Endothelial cell of umbilical vein (primary cell): ENCODE data around the gene DIP2C. TPM values are rescaled to one million over a fixed set of nuclear protein-coding genes. Genes with fewer than 3 reads are reported as not detected.

ENCODE experiments used
- BruUV-seq: library from RNA; stranded (reverse); fragments of 400-500 nt; replicated peaks from 2 replicates; lab custom pipeline; 2021; lab: Mats Ljungman, UMichigan
- CTCF ChIA-PET: fragments of 300-600, 350-600 bp; sonication (Branson Sonifier 250); formaldehyde crosslinking; loops from one replicate; lab custom pipeline; 2021; ENCODE audit warnings: antibody characterized with exemption, inconsistent platforms; lab: Charles Lee
- POLR2A ChIA-PET: fragments of 300-600, 350-600 bp; sonication (Branson Sonifier 250); formaldehyde crosslinking; loops from one replicate; lab custom pipeline; 2021; ENCODE audit warnings: antibody characterized with exemption, inconsistent platforms; lab: Charles Lee
- DNase-seq: peaks from one replicate; pipeline ENCODE4 v3.0.0-alpha.2; 2011; ENCODE audit warnings: low read depth, low spot score
- FAIRE-seq: peaks from 2 replicates; lab custom pipeline; 2011; peaks lifted over from hg19 to GRCh38; lab: Jason Lieb, UNC
- H2AFZ ChIP-seq: 2 replicates; pipeline ENCODE4 v1.6.0; 2012; ENCODE audit warnings: low read depth, low read length, control low read depth, inconsistent platforms
- H3K27ac ChIP-seq: 2 replicates; pipeline ENCODE4 v1.5.1; 2011; ENCODE audit warnings: low read depth, mild to moderate bottlenecking, control low read depth, low read length, moderate library complexity; ENCODE audit not compliant: insufficient read depth
- H3K27me3 ChIP-seq, 2 experiments: 2 replicates each; pipeline versions ENCODE4 v1.6.0 to v1.6.1; 2011; ENCODE audit warnings: low read length in 2 of 2, mixed read lengths in 1 of 2; ENCODE audit not compliant: control insufficient read depth in 2 of 2, insufficient read depth in 2 of 2
- H3K36me3 ChIP-seq, 2 experiments: 2 replicates in 1 of 2; 3 replicates in 1 of 2; pipeline ENCODE4 v1.5.1; 2011; ENCODE audit warnings: low read length in 2 of 2, mild to moderate bottlenecking in 1 of 2, moderate library complexity in 1 of 2; ENCODE audit not compliant: control insufficient read depth in 2 of 2, insufficient read depth in 2 of 2; ENCODE audit errors: extremely low read depth in 1 of 2
- H3K4me1 ChIP-seq: 3 replicates; pipeline ENCODE4 v1.5.1; 2011; ENCODE audit warnings: mild to moderate bottlenecking, low read length; ENCODE audit not compliant: control insufficient read depth, insufficient read depth; ENCODE audit errors: extremely low read depth
- H3K4me2 ChIP-seq: 2 replicates; pipeline ENCODE4 v1.6.1; 2011; ENCODE audit warnings: low read length, control low read depth, mixed read lengths; ENCODE audit not compliant: insufficient read depth
- H3K4me3 ChIP-seq, 3 experiments: fragments of 200-600 bp in 1 of 3; sonication (generic), shearing (Covaris generic) in 1 of 3; replicated peaks in 1 of 3; 2 replicates each; pipeline ENCODE4 v1.5.1; 2011 to 2016; ENCODE audit warnings: control low read depth in 3 of 3, low read length in 3 of 3, mild to moderate bottlenecking in 2 of 3, inconsistent platforms in 1 of 3, low read depth in 1 of 3, moderate library complexity in 1 of 3; ENCODE audit not compliant: insufficient read depth in 1 of 3
- H3K79me2 ChIP-seq: 2 replicates; pipeline ENCODE4 v1.6.0; 2012; ENCODE audit warnings: low read length, inconsistent platforms; ENCODE audit not compliant: control insufficient read depth, insufficient read depth
- H3K9ac ChIP-seq: replicated peaks from 2 replicates; pipeline ENCODE3; 2011; ENCODE audit warnings: low read length, control low read depth; ENCODE audit not compliant: insufficient read depth; ENCODE audit errors: extremely low read depth
- H3K9me1 ChIP-seq: replicated peaks from 3 replicates; pipeline ENCODE4 v1.6.0; 2011; ENCODE audit warnings: mild to moderate bottlenecking, low read length; ENCODE audit not compliant: control insufficient read depth, insufficient read depth; ENCODE audit errors: extremely low read depth
- H3K9me3 ChIP-seq: replicated peaks from 2 replicates; pipeline ENCODE4 v1.5.1; 2012; ENCODE audit warnings: low read length, inconsistent platforms; ENCODE audit not compliant: control insufficient read depth, insufficient read depth
- H4K20me1 ChIP-seq: replicated peaks from 2 replicates; pipeline ENCODE3; 2011; ENCODE audit warnings: mild to moderate bottlenecking, low read length; ENCODE audit not compliant: control insufficient read depth, insufficient read depth; ENCODE audit errors: extremely low read depth
- EZH2 ChIP-seq: IDR thresholded peaks from 2 replicates; pipeline ENCODE4 v1.6.1; 2012; ENCODE audit warnings: borderline replicate concordance, low read depth, mild to moderate bottlenecking, moderate library complexity, low read length, inconsistent platforms; ENCODE audit not compliant: severe bottlenecking
- FOS ChIP-seq: IDR thresholded peaks from 2 replicates; pipeline ENCODE4 v1.6.1; 2011; ENCODE audit warnings: mild to moderate bottlenecking, low read length, moderate library complexity, borderline replicate concordance; ENCODE audit not compliant: insufficient read depth
- POLR2A ChIP-seq: IDR thresholded peaks from 2 replicates; pipeline ENCODE4 v1.6.1; 2012; ENCODE audit warnings: low read depth, mild to moderate bottlenecking, control low read depth, low read length
- POLR2AphosphoS5 ChIP-seq: IDR thresholded peaks from 2 replicates; pipeline ENCODE4 v1.6.1; 2012; ENCODE audit warnings: low read depth, mild to moderate bottlenecking, control low read depth, low read length, moderate library complexity; ENCODE audit not compliant: insufficient read depth
- dilution Hi-C: fragments of 300-500 bp; cut with MboI; formaldehyde crosslinking; loops from one replicate; pipeline ENCODE4 v1.15.0; 2019; ENCODE audit warnings: low sequenced_read_pairs; ENCODE audit not compliant: extremely low pct_ligation_motif_present
- intact Hi-C: fragments of 100-400 bp; cut with micrococcal nuclease; formaldehyde crosslinking; loops from one replicate; pipeline ENCODE4 v1.10.0; 2022
- polyA plus RNA-seq, 4 experiments: library from polyadenylated mRNA; depleted of rRNA in 3 of 4; stranded (reverse) in 3 of 4; unstranded in 1 of 4; fragments of >200 nt; gene quantifications; 2 replicates each; pipeline versions ENCODE4 v1.2.1 to v1.2.3, GENCODE V29; 2011 to 2012; ENCODE audit warnings: missing spikeins in 1 of 4
- total RNA-seq: library from RNA; stranded (reverse); gene quantifications from 2 replicates; pipeline ENCODE4 v1.2.3, GENCODE V29; 2021

DIP2C gene
- total and polyA plus RNA-seq, 2 donors (not counting 3 experiments of a cell fraction or from before 2014, with no cell fraction given) = 3.6 to 10.7 TPM

DNA sequence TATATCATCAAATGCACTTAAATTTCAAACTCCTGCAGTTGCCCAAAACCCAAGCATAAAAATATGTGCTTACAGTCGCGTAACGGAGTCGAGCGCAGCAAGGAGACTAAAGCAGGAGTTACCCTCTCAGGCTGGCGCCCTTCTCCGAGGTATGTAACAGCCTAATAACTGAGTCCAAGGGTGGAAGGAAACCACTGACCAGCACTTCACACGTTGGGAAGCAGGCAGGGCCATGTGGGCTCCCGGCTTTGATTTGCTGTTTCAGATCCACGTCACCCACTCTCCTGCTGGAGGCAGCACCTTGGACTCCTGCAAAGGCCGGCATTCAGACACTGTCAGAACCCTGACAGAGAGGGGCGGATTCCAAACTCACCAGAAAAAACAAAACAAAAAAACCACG, 123.8 kb downstream of the DIP2C start:
- no peak overlapping the region for H2AFZ ChIP-seq
- POLR2A ChIA-PET = no interaction called here
- H3K79me2 ChIP-seq = no peaks in the 10 kb centered on the region
- no peaks in the 10 kb centered on the region for H3K36me3 ChIP-seq
- CTCF ChIA-PET = no interaction called here
- dilution Hi-C loops (no loop called here), intact Hi-C loops (no loop called here)
- no peak overlapping the region for H3K4me2 ChIP-seq
- FAIRE-seq (no peak), DNase-seq (no peak)
- H4K20me1 ChIP-seq = no peaks in the 10 kb centered on the region
- no peak overlapping the region for H3K27ac ChIP-seq
- no peaks in the 10 kb centered on the region for H3K9me1 ChIP-seq
- H3K27me3 ChIP-seq = no peaks in the 10 kb centered on the region
- H3K9me3 ChIP-seq = no peaks in the 10 kb centered on the region
- no peaks in the 10 kb centered on the region for H3K4me1 ChIP-seq
- no peak overlapping the region for H3K4me3 ChIP-seq
- no TSS peak for BruUV-seq
- H3K9ac ChIP-seq = no peak overlapping the region
- TF ChIP-seq POLR2AphosphoS5 = no peak
- no peak for TF ChIP-seq POLR2A
- TF ChIP-seq FOS = no peak
- TF ChIP-seq EZH2 = no peak

DNA sequence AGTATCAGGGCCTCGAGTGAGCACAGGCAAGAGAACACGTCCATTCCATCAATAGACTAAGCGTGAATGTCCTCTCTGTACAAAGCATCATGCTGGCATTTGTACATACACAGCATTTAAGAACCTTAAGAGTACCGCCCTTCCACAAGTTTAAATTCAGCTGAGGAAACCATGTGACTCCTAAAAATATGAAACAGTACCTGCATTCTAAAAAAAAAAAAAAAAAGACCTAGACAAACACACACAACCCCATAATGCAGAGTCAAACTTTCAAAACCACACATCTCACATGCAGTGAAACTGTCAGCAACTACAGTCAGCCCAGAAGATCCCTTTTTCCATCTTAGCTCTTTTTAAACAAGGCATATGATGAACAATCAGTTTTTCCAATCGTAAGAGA, 124.3 kb downstream of the DIP2C start:
- Histone ChIP-seq H3K4me3 (no peak overlapping the region), H2AFZ (no peak overlapping the region), H3K4me1 (no peaks in the 10 kb centered on the region), H3K36me3 (no peaks in the 10 kb centered on the region), H3K27me3 (no peaks in the 10 kb centered on the region), H3K9me3 (no peaks in the 10 kb centered on the region), H3K9ac (no peak overlapping the region), H3K4me2 (no peak overlapping the region), H3K9me1 (no peaks in the 10 kb centered on the region), H3K27ac (no peak overlapping the region), H3K79me2 (no peaks in the 10 kb centered on the region), H4K20me1 (no peaks in the 10 kb centered on the region)
- DNase-seq (no peak), FAIRE-seq (no peak)
- no peak for TF ChIP-seq FOS
- POLR2A ChIA-PET = no interaction called here
- dilution Hi-C loops = no loop called here
- intact Hi-C loops = no loop called here
- CTCF ChIA-PET = no interaction called here
- no TSS peak for BruUV-seq
